DND-41 (cell line): ENCODE data around the gene RHOBTB3.
"Not testable (repeated sequence)": the region's sequence is repeated elsewhere in the genome, so short reads cannot be mapped to it uniquely, and the experiment has no call there.

Experiments
- ATAC-seq: fragments of 200-7000 bp; cut with Tn5 transposase; 3 replicates; pipeline ENCODE4 v1.9.1; 2021; ENCODE audit warnings: low read depth; ENCODE audit not compliant: insufficient read depth
- DNase-seq: peaks from one replicate; pipeline ENCODE4 v3.0.0-alpha.2; 2020
- H2AFZ ChIP-seq: 2 replicates; pipeline ENCODE4 v1.6.0; 2012; ENCODE audit warnings: low read depth, low read length
- H3K27ac ChIP-seq: 2 replicates; pipeline ENCODE4 v1.5.1; 2012; ENCODE audit warnings: low read length, inconsistent platforms
- H3K27me3 ChIP-seq: fragments of 200-600 bp; sonication (generic); 2 replicates; pipeline ENCODE4 v1.6.0; 2012; ENCODE audit warnings: low read length, mild to moderate bottlenecking, inconsistent platforms; ENCODE audit not compliant: insufficient read depth, poor library complexity
- H3K36me3 ChIP-seq: 2 replicates; pipeline ENCODE4 v1.5.1; 2012; ENCODE audit warnings: low read length, inconsistent platforms; ENCODE audit not compliant: insufficient read depth
- H3K4me1 ChIP-seq: 2 replicates; pipeline ENCODE4 v1.5.1; 2012; ENCODE audit warnings: mild to moderate bottlenecking, low read length; ENCODE audit not compliant: insufficient read depth
- H3K4me2 ChIP-seq: 2 replicates; pipeline ENCODE4 v1.6.0; 2012; ENCODE audit warnings: mild to moderate bottlenecking, moderate library complexity, low read length, inconsistent platforms; ENCODE audit not compliant: insufficient read depth
- H3K4me3 ChIP-seq, 2 experiments: fragments of 200-600 bp in 1 of 2; shearing (Covaris generic) in 1 of 2; 2 replicates each; pipeline ENCODE4 v1.5.1; 2012 to 2016; ENCODE audit warnings: inconsistent platforms in 2 of 2, low read length in 2 of 2, mild to moderate bottlenecking in 2 of 2, low read depth in 1 of 2, moderate library complexity in 1 of 2
- H3K79me2 ChIP-seq: 2 replicates; pipeline ENCODE4 v1.6.0; 2012; ENCODE audit warnings: low read length, inconsistent platforms; ENCODE audit not compliant: insufficient read depth
- H3K9ac ChIP-seq: 2 replicates; pipeline ENCODE4 v1.6.0; 2012; ENCODE audit warnings: low read depth, mild to moderate bottlenecking, inconsistent platforms, low read length, moderate library complexity
- H3K9me3 ChIP-seq: 2 replicates; pipeline ENCODE4 v1.5.1; 2012; ENCODE audit warnings: low read length, moderate library complexity, mild to moderate bottlenecking, inconsistent platforms; ENCODE audit not compliant: insufficient read depth, severe bottlenecking
- H4K20me1 ChIP-seq: 2 replicates; pipeline ENCODE4 v1.6.0; 2012; ENCODE audit warnings: low read length; ENCODE audit not compliant: insufficient read depth
- EZH2 ChIP-seq: IDR thresholded peaks from 3 replicates; pipeline ENCODE4 v1.6.1; 2012; ENCODE audit warnings: borderline replicate concordance, low read depth, mild to moderate bottlenecking, moderate library complexity, low read length, inconsistent platforms; ENCODE audit not compliant: severe bottlenecking
- TF ChIP-seq, protein P1 (sequence below): IDR thresholded peaks from 2 replicates; pipeline ENCODE4 v1.5.1; 2012; ENCODE audit warnings: borderline replicate concordance, low read length, moderate library complexity, mild to moderate bottlenecking; ENCODE audit not compliant: poor library complexity, severe bottlenecking; ENCODE audit errors: extremely low read depth

Gene RHOBTB3

DNA sequence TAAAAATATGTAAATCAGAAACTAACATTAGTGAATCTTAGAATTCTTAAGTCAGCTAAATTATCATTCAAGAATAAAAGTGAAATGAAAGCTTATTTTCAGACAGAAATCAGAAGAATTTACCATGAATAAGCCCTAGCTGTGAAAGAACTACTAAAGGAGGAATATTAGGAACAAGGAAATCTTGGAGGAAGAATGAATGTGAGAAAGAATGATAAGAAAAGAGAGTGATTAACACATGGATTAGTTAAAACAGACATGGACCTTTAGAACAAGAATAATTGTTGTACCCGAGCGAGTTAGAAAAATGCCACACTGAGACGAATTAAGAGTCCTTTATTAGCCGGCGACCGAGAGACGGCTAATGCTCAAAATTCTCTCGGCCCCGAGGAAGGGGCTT, 24.1 kb upstream of the RHOBTB3 start:
- Histone ChIP-seq H3K27ac (no peak overlapping the region), H3K9ac (no peak overlapping the region), H3K36me3 (no peaks in the 10 kb centered on the region), H3K4me2 (no peak overlapping the region), H3K27me3 (no peaks in the 10 kb centered on the region), H3K4me1 (no peaks in the 10 kb centered on the region), H3K4me3 (no peak overlapping the region), H2AFZ (no peak overlapping the region), H3K9me3 (no peaks in the 10 kb centered on the region), H4K20me1 (no peaks in the 10 kb centered on the region), H3K79me2 (no peaks in the 10 kb centered on the region)
- ATAC-seq (no peak), DNase-seq (no peak)
- no peak for TF ChIP-seq EZH2
- TF ChIP-seq, protein P1, sequence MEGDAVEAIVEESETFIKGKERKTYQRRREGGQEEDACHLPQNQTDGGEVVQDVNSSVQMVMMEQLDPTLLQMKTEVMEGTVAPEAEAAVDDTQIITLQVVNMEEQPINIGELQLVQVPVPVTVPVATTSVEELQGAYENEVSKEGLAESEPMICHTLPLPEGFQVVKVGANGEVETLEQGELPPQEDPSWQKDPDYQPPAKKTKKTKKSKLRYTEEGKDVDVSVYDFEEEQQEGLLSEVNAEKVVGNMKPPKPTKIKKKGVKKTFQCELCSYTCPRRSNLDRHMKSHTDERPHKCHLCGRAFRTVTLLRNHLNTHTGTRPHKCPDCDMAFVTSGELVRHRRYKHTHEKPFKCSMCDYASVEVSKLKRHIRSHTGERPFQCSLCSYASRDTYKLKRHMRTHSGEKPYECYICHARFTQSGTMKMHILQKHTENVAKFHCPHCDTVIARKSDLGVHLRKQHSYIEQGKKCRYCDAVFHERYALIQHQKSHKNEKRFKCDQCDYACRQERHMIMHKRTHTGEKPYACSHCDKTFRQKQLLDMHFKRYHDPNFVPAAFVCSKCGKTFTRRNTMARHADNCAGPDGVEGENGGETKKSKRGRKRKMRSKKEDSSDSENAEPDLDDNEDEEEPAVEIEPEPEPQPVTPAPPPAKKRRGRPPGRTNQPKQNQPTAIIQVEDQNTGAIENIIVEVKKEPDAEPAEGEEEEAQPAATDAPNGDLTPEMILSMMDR, result no peak

DNA sequence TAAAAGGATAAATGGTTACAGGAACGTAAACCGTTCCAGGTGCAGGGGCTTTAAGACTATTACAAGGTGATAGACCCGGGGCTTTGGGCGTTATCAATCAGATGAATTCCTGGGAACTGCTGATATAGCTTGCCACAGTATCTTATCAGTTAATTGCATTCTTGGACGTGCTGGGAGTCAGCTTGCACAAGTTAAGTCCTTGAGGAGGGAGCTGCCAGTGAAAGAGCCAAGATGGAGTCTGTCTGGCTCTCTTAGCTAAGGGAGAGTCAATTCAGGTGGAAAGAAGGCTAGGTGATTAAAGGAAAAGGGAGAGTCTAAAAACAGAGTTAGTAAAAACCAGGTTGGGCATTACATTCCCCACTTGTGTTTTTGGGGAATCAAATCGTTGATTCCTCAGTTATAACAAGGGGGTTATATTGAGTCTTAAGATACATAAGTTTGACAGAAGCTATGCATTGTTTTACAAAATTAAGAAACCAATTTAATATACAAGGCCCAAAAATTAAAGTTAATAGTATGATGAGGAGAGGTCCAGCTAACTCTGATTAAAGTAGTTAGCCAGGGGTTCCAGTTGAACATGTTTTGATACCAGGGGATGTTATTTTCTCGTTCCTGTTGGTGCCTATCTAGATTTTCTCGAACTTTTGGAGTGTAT, 23.5 kb upstream of the RHOBTB3 start:
- not testable (repeated sequence) for H3K27me3 ChIP-seq, H3K79me2 ChIP-seq, H2AFZ ChIP-seq, H3K27ac ChIP-seq, H3K4me2 ChIP-seq, H3K36me3 ChIP-seq, H3K4me1 ChIP-seq, H3K4me3 ChIP-seq, H3K9me3 ChIP-seq, H4K20me1 ChIP-seq, H3K9ac ChIP-seq, DNase-seq, ATAC-seq

GRCh38 chr5:95708876-95709275, 22.3 kb upstream of the RHOBTB3 start:
- no peak overlapping the region for H3K27ac ChIP-seq

GRCh38 chr5:95709967-95710650, 21.0 kb upstream of the RHOBTB3 start:
- no peak for ATAC-seq
- no peak for DNase-seq
- H3K9ac ChIP-seq, result no peak overlapping the region
- H3K4me1 ChIP-seq, result no peaks in the 10 kb centered on the region
- no peaks in the 10 kb centered on the region for H3K27me3 ChIP-seq
- H3K4me3 ChIP-seq, result no peak overlapping the region
- H3K36me3 ChIP-seq, result no peaks in the 10 kb centered on the region
- TF ChIP-seq EZH2, result no peak
- TF ChIP-seq, protein P1, result no peak
- no peak overlapping the region for H3K4me2 ChIP-seq
- no peak overlapping the region for H3K27ac ChIP-seq
- no peaks in the 10 kb centered on the region for H3K9me3 ChIP-seq
- no peak overlapping the region for H2AFZ ChIP-seq
- no peaks in the 10 kb centered on the region for H3K79me2 ChIP-seq
- no peaks in the 10 kb centered on the region for H4K20me1 ChIP-seq

More at GRCh38 chr5:95708876-95709275, 22.3 kb upstream of the RHOBTB3 start:
- ATAC-seq, result no peak
- DNase-seq, result no peak
- H4K20me1 ChIP-seq, result no peaks in the 10 kb centered on the region
- H3K36me3 ChIP-seq, result no peaks in the 10 kb centered on the region
- H3K9me3 ChIP-seq, result no peaks in the 10 kb centered on the region
- TF ChIP-seq EZH2, result no peak
- TF ChIP-seq, protein P1, result no peak
- H3K9ac ChIP-seq, result no peak overlapping the region
- H3K4me2 ChIP-seq, result no peak overlapping the region
- no peaks in the 10 kb centered on the region for H3K27me3 ChIP-seq
- H3K4me3 ChIP-seq, result no peak overlapping the region
- H2AFZ ChIP-seq, result no peak overlapping the region
- no peaks in the 10 kb centered on the region for H3K79me2 ChIP-seq
- H3K4me1 ChIP-seq, result no peaks in the 10 kb centered on the region

GRCh38 chr5:95710651-95711500, 20.3 kb upstream of the RHOBTB3 start:
- H3K4me1 ChIP-seq, H3K9ac ChIP-seq, H3K27ac ChIP-seq, H3K79me2 ChIP-seq, H3K27me3 ChIP-seq, ATAC-seq, H3K4me2 ChIP-seq, H3K4me3 ChIP-seq, H4K20me1 ChIP-seq, H2AFZ ChIP-seq, DNase-seq, H3K36me3 ChIP-seq, H3K9me3 ChIP-seq: not testable (repeated sequence)
